Measurements from ENCODE around the gene TH.

DNA sequence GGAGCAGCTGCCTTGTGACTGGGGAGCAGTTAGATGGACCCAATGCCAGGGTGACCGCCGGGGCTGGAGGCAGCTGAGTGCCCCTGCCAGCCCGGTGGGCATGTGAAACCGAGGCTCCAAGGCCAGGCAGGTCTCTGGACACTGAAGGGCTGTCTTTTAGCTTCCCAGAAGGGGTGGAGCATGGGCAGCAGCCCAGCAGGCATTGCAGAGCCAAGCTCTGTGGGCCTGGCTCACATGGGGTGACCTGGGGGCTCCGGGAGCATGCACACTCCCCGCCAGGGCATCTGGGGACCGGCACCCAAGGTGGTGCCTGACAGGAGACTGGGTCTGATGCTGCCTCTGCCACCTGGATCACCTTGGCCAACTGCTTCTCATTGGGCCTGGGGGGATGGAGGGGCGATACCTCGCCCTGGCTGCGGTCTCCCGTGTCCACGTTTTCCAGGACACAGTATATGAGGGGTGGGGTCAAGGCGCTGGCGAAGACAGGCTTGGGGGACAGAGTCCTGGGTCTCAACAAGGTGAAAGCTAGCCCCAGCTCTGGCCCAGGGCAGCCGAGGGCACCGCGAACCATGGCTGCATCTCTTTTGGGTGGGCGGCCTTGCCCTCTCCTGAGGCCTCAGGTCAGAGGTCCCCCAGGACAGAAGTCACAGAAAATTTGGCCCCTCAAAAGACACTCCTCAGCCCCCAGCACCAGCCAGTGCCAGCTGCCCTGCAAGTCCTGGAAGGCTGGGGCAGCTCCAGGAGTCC is 14.1 kb downstream of the TH start:
- TF ChIP-seq MYC (IDR thresholded peaks at IDR 0.05; ENCODE audit: low read depth, low read length) = no peak
- TF ChIP-seq, protein P1, sequence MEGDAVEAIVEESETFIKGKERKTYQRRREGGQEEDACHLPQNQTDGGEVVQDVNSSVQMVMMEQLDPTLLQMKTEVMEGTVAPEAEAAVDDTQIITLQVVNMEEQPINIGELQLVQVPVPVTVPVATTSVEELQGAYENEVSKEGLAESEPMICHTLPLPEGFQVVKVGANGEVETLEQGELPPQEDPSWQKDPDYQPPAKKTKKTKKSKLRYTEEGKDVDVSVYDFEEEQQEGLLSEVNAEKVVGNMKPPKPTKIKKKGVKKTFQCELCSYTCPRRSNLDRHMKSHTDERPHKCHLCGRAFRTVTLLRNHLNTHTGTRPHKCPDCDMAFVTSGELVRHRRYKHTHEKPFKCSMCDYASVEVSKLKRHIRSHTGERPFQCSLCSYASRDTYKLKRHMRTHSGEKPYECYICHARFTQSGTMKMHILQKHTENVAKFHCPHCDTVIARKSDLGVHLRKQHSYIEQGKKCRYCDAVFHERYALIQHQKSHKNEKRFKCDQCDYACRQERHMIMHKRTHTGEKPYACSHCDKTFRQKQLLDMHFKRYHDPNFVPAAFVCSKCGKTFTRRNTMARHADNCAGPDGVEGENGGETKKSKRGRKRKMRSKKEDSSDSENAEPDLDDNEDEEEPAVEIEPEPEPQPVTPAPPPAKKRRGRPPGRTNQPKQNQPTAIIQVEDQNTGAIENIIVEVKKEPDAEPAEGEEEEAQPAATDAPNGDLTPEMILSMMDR (IDR thresholded peaks at IDR 0.05; ENCODE audit: low read depth, low read length) = no peak

Measured in NB4 (cell line).